ENCODE measurements around the gene CPA2.
"Not testable (repeated sequence)": the region's sequence is repeated elsewhere in the genome, so short reads cannot be mapped to it uniquely, and the experiment has no call there.

CPA2 gene

GRCh38 chr7:130266258-130266960 is at the start of gene CPA2:
Gene CPA2, plus strand, starts transcription at chr7:130266863. Its CDS starts 19 bp downstream, at chr7:130266882.
- DNase-seq: no peak

GRCh38 chr7:130218806-130219620 is 47.6 kb upstream of the CPA2 start:
- no peak for DNase-seq

- no peak for DNase-seq
Observed at GRCh38 chr7:130219871-130220270, 46.8 kb upstream of the CPA2 start.

DNA sequence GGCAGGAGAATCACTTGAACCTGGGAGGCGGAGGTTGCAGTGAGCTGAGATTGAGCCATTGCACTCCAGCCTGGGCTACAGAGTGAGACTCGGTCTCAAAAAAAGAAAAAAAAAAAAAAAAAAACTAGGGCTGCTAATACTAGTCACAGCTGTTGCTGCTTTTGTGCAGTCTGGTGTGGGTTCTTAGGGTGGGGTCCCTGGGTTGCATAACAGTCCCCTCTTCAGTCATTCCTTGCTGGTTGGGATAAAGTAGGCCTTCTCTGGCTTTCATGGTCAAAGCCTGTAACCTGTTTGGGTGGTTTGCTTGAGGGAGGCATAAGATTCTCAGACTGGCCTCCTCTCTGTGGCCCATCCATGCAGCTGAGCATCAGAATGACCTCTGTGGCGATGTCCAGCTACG is 44.9 kb upstream of the CPA2 start:
- DNase-seq: no peak

GRCh38 chr7:130223646-130224045 is 43.0 kb upstream of the CPA2 start:
- no peak for DNase-seq

DNA sequence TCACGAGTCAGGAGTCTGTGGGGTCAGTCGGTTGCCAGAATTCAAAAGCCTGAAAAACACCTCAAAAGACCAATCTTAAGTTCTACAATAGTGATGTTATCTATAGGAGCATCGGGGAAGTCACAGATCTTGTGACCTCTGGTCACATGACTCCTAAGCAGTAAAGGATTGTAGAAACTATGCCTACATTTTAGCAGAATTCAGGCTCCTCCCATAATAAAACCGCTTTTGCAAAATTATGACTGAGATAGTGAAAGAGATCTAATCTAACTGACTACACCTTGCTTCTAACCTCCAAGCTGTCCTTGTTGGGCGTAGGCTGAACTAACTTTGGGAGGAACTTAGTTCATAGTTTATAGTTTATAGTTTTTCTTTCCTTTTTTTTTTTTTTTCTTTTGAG is 42.5 kb upstream of the CPA2 start:
- no peak for DNase-seq

DNA sequence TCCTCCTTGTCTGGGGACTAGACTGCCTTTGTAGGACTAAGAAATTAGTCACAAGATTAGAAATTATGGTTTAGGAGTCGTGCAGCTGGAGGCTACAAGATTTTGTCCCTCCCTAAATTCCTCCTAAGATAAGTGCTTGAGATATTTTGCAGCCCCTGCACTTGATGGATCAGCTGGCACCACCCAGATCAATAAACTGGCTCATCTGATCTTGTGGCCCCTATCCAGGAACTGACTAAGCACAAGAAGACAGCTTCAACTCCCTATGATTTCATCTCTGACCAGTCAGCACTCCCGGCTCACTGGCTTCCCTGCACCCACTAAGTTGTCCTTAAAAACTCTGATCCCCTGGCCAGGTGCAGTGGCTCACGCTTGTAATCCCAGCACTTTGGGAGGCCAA is 41.7 kb upstream of the CPA2 start:
- DNase-seq: not testable (repeated sequence)

DNA sequence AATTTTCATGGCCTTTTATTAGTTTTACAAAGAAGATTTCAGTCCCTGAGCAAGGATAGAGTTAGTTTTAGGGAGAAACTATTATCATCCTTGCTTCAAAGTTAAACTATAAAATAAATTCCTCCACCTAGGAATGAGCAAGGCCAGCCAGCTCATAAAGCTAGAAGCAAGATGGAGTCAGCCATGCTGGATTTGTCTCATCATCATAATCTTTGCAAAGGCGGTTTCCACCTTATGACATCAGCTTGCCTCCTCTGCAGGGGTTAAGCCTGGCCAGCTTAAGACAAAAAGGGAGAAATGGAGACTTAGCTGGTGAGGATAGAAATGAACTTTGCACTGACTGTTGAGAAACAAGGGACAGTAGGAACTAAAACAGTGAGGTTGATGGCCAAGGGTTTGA is 40.3 kb upstream of the CPA2 start:
- no peak for DNase-seq

- DNase-seq: no peak
Observed at GRCh38 chr7:130227883-130228575, 38.6 kb upstream of the CPA2 start.

DNA sequence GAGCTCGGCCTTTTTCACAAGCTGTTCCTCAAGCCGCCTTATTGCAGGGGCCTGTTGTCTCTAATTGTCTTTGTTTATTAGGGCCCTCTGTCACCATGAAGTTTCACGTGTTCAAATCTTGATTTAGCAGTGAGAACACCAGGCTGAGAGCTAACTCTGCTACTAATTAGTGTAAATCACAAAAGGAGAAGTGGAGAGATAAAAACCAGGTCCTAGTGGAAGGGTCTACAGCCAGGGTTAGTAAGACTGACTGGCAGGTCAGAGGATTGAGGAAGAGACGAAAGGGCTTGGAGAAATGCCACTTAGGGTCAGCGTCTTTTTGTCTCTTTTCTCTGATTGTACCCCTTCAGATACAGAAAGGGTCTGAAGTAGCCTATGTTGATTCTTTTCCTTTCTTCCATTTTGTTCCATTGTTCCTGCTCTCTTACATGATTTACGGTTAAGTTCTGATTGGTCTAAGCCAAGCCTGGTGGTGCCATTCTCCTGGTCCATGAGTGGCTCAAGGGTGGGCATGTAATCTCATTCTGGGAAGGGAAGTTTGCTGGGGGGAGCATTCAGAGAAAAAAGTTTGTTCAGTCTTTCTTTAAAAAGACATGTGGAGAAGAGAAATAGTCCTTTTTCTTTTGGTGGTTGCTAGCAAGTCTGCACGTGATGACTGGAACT is 37.7 kb upstream of the CPA2 start:
- DNase-seq: no peak

- DNase-seq: not testable (repeated sequence)
Observed at GRCh38 chr7:130229981-130230380, 36.7 kb upstream of the CPA2 start.

- DNase-seq: no peak
Observed at GRCh38 chr7:130231792-130232191, 34.9 kb upstream of the CPA2 start.

DNA sequence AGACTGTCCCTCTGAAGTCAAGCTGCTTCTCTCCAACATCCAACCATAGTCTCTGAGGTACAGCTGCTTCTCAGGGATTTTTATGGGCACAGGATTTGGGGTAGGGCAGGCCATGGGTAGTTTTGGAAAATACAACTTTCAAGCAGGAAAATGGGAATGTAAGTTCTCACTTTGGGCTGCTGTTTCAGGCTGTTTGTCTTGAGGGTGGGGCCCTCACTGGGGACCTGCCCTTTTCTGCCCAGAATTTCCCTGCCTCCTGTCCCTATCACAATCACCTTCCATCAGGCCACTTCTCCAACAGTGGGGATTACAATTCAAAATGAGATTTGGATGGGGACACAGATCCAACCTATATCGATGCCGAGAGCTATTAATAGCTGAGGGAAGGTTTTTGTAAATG is 34.5 kb upstream of the CPA2 start:
- DNase-seq: no peak

- no peak for DNase-seq
Observed at GRCh38 chr7:130234078-130234477, 32.6 kb upstream of the CPA2 start.

DNA sequence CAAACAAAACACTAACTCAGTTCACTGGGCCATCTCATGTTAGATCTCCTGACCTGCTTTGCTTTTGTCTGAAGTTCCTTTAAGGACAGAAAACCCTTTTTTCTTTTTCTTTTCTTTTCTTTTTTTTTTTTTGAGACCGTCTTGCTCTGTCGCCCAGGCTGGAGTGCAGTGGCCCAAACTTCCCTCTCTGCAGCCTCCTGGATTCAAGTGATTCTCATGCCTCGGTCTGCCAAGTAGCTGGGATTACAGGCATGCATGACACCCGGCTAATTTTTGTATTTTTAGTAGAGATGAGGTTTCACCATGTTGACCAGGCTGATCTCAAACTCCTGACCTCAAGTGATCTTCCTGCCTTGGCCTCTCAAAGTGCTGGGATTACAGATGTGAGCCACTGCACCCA is 30.3 kb upstream of the CPA2 start:
- DNase-seq: not testable (repeated sequence)

- DNase-seq: no peak
Observed at GRCh38 chr7:130240240-130240639, 26.4 kb upstream of the CPA2 start.

DNA sequence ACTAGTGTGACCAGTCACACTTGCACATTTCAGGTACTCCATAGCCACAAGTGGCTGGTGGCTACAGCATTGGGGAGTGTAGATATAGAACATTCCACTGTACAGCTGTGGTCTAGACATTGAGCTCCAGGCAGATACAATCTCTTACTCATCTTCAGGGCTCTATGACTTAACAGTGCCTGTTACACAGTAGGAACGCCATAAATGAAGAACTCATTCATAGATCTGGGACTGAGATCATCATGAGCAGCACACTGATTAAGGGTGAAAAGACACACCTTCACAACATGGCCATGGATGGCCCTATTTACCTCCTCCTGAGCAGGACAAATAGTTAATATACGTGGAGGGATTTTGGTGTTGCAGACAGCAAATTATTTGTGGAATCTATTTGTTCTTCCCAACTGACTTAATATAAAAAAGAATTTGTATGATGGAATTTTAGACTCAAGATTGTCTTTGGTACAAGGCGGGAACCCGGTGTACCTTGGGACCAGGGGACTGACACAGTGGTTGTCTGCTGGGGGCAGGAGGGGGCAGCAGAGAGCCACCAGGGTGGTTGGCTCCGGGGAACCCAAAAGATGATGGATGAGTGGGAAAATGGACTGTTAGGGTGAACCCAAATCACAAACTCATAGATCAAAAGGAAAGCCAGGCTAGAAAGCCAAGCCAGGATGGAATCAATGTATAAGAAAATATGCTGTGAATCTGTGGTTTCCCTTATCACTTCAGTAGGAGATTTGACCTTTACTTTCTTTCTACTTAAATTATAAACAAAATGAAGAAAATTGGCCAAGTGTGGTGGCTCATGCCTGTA is 24.3 kb upstream of the CPA2 start:
- DNase-seq: peak; percentile 41 to 46

- DNase-seq: not testable (repeated sequence)
Observed at GRCh38 chr7:130243486-130243885, 23.2 kb upstream of the CPA2 start.

DNA sequence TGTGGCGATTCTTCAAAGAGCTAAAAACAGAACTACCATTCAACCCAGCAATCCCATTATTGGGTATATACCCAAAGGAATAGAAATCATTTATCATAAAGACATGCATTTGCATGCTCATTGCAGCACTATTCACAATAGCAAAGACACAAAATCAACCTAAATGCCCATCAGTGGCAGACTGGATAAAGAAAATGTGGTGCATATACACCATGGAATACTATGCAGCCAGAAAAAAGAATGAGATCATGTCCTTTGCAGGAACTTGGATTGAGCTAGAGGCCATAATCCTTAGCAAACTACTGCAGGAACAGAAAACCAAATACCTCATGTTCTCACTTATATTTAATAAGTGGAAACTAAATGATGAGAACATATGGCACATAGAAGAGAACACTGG is 20.2 kb upstream of the CPA2 start:
- not testable (repeated sequence) for DNase-seq

- not testable (repeated sequence) for DNase-seq
Observed at GRCh38 chr7:130248842-130249241, 17.8 kb upstream of the CPA2 start.

GRCh38 chr7:130249626-130250025 is 17.0 kb upstream of the CPA2 start:
- DNase-seq: not testable (repeated sequence)

GRCh38 chr7:130254555-130254954 is 12.1 kb upstream of the CPA2 start:
- DNase-seq: peak in 1 of 2 experiments; percentile 5
